HG03139 (cell line): ENCODE results near the gene GMCL2.
"Not testable (repeated sequence)": the region's sequence is repeated elsewhere in the genome, so short reads cannot be mapped to it uniquely, and the experiment has no call there.

Experiments used
- ATAC-seq: cut with Tn5 transposase; IDR thresholded peaks from one replicate; pipeline ENCODE4 v1.9.1; 2021; ENCODE audit not compliant: unreplicated experiment

Gene GMCL2, protein sequence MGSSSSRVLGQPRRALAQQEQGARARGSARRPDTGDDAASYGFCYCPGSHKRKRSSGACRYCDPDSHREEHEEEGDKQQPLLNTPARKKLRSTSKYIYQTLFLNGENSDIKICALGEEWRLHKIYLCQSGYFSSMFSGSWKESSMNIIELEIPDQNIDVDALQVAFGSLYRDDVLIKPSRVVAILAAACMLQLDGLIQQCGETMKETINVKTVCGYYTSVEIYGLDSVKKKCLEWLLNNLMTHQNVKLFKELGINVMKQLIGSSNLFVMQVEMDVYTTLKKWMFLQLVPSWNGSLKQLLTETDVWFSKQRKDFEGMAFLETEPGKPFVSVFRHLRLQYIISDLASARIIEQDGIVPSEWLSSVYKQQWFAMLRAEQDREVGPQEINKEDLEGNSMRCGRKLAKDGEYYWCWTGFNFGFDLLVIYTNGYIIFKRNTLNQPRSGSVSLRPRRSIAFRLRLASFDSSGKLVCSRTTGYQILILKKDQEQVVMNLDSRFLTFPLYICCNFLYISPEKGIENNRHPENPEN

DNA sequence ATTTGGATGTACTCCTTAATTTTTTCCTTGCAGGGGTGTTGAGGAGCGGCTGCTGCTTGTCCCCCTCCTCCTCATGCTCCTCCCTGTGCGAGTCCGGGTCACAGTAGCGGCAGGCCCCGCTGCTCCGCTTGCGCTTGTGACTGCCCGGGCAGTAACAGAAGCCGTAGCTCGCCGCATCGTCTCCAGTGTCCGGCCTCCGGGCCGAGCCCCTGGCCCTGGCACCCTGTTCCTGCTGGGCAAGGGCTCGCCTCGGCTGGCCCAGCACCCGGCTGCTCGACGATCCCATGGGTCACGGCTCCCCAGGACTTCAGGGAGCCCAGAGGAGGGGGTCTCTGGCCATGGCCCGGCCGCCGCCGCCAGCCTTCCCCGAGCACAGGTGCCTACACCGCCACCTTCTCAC, at the start of gene GMCL2:
Gene GMCL2, minus strand, starts transcription at position 358 of the 400 bp plus-strand sequence. Its CDS starts 72 bp downstream, at position 286.
- ATAC-seq, result no peak

DNA sequence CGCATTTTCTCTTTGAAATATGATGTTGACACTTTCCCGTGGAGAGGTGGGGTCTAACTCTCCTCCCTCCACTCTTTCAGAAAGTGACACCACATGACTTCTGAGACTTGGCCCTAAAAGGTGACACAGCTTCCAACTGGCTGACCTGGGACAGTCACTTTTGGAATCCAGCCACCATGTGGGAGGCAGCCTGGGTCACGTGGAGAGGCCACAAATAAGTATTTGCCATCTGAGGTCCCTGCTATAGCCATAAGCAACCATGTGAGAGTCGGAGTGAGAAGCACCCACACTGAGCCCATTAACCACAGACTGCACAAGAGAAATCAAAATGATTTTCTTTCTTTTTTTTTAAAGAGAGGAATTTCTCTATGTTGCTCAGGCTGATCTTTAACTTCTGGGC, 49.5 kb upstream of the GMCL2 start:
- no peak for ATAC-seq

DNA sequence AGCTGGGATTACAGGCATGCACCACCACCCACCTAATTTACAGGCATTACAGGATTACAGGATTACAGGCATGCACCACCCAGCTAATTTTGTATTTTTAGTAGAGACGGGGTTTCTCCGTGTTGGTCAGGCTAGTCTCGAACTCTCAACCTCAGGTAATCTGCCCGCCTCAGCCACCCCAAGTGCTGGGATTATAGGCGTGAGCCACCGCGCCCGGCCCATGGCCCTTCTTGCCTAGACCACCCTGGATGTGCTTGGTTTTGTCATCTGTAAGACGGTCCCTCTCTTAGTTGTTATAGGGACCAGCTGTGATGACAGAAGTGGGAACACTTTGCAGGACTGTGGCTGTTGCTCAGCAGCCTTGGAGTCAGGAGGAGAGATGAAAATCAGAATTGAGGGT, 49.0 kb upstream of the GMCL2 start:
- ATAC-seq, result no peak

DNA sequence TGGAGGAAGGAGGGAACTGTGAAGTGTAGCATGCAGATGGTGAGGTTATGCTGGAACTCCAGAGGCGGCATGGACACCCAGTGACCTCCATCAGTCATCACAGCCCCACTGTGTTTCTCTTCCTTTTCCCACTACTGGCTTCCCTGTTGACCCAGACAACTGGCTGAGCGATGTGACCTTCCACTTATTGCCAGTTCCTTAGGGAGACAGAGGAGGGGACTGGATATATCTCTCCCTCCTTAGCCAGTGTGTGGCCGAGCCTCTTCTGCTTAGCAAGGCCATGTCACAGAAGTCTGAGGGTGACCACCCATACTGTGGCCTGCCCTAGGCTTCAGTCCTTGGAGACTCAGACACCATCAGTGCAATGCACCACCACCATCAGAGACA, 48.4 kb upstream of the GMCL2 start:
- no peak for ATAC-seq

DNA sequence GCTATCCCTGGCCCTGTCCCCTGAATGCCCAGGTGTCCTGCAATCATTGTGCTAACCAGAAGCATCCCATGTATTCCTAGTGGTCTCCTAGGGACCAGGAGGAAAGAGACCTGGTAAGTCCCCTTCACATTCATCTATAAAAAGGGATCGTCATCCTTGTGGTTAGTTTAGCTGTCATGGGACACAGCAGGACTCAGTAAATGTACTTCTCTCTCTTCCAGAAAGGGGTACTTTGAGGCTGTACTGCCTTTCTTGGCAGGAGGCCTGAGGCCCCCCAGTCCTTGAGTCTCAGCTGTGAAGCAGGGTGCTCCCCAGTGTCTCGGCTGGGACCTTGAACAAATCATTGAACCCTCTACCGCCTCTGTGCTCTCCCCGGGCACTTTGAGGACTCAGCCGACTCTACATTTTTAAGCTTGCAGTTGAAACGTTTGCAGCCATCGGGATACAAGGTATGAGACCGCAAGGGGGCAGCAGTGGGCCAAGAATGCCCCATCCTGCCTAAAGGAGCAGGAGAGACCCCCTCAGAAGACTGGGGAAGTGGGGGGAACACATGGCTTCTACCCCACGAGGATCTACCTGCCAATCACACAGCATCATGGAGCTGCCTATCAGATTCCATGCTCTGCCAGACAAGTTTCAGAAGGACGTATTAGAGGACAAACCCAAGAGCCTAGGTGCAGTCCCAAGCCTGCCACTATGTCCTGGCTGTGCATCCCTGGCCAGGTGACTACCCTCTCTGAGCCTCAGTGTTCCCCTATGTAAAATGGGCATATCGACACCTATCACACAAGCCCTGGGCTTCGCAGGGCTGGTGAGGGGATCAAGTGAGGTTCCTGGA, 47.8 kb upstream of the GMCL2 start:
- no peak for ATAC-seq

DNA sequence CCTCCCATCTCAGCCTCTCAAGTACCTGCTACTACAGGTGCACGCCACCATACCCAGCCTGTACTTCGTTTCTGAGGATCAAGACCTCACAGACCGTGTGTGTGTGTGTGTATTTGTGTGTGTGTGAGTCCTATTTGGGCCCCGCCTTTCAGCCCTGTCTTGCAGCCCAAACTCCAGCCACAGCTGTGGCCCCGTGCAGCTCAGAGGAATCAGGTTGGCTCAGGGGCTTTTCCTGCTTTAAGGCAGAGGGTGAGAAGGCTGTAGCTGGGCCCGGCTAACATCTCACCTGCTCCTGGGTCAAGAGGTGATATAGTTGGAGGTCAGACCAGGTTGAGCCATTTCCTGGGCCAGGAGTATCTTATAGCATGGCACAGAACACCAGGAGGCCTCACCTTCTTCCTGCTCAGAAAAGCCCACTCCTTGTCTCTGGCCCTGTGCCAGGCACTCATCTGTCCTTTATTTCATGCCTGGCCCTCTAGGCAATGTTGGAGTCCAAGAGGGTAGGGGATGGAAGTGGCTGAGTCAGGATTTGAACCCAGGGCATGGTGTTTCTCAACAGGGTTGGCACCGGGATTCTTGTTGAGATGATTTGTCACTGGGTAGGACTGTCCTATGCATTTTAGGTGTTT, 47.1 kb upstream of the GMCL2 start:
- no peak for ATAC-seq

DNA sequence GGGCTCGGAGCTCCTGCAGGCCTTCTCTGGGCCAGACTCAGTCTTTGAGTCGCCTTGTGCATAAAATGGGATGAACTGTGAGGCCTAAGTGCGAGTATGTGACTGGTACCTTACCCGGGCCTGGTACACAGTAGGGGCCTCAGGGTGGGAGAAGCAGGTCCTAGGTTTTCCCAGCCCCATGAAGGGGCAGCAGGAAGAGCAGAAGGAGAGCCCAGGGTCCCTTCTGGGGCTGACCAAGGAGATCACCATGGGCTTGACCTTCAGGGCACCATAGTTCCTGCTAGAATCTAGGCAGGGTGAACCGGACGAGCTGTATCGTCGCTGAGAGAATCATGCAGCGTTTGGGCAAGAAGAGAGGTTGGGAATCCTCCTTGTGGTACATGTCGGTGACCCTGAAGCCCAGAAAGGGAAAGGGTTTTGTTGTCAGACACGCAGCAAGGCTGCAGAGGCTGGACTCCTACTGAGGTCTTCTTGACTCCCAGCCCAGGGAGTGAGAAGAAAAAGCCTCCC, 45.8 kb upstream of the GMCL2 start:
- no peak for ATAC-seq

DNA sequence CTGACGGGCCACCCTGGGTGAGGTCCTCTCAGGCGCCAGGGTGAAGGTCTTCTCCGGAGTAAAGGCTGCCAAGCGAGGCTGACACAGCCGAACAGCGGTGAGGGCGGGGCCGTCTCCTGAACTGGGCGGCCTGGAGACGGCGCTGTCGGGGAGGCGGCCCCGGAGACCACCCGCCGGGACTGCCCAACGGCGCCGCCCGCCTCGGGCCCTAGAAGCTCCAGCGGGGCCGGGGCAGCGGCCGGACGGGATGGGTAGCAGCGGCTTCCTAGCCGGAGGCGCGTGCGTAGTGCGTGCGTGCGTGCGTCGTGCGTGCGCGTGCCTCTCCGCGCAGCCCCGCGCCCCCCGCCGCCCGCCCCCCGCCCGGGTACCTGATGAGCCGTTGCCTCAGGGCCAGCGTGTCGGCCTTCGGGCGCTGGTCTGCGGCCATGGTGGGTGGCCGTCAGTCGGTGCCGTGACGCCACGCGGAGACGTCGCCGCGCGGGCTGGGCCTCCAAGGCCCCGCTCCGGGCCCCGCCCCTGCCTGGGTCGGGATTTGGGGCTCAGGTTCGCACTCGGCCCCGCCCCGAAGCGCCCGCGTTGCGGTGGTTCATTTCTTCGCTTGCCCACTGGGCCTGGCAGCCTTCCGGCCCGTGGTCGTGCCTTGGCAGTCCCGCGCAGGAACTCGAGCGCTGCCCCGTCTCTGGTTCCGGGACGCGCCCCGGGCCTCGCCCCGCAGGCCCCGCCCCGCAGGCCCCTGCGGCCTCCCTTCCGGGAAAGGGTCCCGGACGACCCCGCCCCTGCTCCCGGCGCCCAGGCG, 45.2 kb upstream of the GMCL2 start, which contains the start of gene PHYKPL:
Gene PHYKPL, minus strand, starts transcription at position 679 of the 796 bp plus-strand sequence. Its CDS starts 252 bp downstream, at position 427.
- ATAC-seq, result peak; percentile 55

DNA sequence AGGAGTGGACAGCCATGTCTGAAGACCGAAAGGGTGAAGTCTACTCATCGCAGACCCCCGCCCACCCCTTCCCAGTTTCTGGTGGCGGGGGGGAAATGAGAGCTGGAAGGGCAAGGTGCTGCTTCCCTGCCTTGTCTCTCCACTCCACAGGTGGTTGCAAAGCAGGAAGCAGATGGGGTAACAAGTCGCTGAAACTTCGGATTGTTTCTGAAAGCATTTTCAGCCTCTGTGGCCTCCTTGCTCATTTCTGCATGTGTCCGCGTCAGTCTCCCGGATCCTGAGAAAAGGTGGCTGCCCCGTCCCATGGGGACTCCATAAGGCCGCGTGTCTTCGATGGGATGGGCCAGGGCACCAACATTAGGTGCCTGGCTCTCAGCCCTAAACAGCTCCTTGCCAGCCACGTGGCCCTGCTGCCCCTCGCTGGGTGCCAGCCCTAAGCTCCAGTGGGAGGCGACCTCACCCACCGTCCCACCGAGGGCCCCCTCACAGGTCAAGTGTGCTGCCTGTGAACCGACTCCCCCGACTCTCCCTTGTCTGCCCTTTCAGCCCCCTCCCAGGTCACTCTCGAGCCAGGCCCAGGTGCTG, 44.5 kb upstream of the GMCL2 start:
- ATAC-seq, result no peak

DNA sequence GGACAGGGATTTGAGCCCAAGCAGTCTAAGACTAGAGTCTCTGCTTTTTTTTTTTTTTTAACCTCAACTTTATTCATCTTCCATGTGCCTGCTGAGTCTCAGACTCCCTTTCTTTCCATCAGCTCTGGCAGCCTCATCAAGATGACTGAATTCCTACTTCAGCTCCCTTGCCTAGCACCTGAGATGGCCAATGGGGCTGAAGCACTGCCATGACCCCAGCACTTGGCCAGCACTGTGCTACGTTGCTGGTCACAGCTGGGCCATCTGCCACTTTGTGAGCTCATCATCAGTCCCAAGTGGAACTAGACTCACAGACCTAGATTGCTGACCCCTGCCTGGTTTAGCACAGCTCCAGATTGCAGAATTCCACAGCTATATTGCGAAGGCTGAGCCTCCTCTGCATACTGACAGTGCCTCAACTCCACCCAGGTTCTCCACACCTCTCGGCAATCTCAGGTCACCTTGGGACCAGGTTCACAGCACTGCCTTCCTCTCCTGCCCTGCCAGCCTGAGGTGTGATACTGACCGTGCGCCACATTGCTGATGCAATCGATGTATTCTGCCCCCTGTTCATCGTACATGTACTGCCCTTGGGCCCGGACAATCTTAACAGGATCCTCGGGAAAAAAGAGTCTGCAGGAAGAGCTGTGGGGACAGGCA, 43.8 kb upstream of the GMCL2 start:
- ATAC-seq, result no peak

DNA sequence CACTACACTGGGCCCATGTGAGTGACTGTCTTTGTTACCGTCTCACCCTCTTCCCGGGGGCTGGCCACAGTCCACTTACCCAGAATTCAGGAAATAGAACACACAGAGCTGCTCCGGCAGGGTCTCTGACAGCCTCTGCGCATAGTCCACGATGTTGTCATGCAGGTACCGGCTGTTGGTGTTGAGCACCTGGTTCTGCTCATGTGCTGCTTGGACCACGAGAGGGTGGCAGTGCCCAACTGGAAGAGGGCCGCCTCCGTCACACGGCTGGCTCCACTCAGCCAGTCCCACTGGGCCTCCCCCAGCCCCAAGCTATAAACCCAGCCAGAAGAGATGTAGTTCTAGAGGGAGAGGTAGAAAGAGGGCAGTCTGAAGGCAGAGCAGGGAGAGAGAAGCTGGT, 42.7 kb upstream of the GMCL2 start:
- ATAC-seq, result no peak

DNA sequence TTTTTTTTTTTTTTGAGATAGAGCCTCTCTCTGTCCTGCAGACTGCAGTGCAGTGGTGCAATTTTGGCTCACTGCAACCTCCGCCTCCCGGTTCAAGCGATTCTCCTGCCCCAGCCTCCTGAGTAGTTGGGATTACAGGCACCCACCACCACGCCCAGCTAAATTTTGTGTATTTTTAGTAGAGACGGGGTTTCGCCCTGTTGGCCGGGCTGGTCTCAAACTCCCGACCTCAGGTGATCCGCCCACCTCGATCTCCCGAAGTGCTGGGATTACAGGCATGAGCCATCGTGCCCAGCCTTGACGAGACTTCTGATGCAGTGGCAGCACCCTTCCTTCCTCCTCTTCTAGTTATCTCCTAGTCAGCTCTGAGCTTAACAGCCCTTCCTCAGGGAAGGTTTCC, 41.9 kb upstream of the GMCL2 start:
- not testable (repeated sequence) for ATAC-seq

DNA sequence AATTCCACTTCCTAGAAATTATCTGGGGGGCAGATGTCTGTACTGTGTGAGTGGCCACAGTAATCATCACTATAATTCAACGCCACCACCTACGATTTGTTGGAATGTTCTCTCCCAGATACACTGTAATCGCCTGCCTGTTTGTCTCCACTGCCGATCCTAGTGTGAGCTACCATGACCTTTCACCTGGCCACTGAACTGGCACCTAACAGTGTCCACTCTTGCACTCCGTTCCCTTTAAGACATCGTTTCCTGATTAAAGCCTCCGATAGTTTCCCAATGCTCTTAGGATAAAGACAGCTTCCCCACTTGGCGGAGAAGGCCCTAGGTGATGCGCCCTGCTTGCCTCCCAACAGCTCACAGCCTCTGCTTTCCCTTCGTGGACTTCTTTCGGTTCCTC, 41.4 kb upstream of the GMCL2 start:
- ATAC-seq, result no peak

DNA sequence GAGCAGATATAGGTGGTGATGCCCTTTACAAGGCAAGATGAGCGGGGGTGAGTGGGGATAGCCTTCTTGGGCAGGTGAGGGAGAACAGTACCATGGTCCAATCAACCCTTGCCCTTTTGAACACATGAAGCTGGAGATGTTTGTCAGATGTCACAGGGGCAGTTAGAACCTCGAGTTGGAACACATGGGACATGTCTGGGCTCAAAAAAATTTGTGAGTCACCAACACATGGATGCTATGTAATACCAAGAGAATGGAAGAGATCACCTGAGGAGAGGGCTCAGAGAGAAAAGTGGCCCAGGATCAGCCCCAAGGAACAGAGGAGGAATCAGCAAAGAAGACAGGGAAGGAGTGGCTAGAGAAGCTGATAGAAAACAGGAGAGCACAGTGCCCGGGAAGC, 40.8 kb upstream of the GMCL2 start:
- ATAC-seq, result no peak

DNA sequence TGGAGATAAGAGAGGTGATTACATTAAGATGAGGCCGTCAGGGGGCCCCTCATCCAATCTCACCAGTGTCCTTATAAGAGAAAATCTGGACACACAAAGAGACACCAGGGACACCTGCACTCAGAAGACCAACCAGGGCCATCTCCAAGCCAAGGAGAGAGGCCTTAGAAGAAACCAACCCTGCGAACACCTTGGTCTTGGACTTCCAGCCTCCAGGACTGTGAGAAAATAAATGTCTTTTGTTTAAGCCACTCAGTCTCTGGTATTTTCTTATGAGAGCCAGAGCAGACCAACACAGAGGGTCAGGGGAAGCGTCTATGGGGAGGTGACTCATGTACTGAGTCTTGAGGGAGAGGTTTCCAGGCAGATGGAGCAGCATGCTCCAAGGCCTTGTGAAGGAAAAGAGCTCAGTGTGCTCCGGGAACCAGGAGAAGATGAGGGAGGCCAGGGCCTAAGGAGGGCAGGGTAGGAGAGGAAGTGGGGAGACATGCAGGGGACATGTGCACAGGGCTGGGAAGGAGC, 40.0 kb upstream of the GMCL2 start:
- ATAC-seq, result no peak

DNA sequence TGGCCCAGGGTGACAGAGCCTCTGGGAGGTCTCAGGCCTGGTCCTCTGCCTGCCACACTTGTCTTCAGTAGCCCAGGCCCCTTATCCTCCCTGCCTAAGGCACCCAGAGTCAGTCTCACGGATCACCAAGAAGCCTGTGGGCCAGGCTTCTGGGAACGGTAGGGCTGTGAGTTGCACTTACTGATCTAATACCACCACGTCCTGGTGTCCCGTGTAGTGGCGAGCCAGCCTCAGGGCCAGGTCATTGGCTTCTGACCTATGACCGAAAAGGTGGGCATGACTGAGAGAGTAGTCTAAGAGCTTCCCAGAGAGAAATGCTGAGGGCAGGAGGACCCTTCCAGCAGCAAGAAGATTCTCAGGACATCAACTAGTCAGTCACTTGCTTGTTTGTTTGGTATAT, 38.0 kb upstream of the GMCL2 start:
- no peak for ATAC-seq

DNA sequence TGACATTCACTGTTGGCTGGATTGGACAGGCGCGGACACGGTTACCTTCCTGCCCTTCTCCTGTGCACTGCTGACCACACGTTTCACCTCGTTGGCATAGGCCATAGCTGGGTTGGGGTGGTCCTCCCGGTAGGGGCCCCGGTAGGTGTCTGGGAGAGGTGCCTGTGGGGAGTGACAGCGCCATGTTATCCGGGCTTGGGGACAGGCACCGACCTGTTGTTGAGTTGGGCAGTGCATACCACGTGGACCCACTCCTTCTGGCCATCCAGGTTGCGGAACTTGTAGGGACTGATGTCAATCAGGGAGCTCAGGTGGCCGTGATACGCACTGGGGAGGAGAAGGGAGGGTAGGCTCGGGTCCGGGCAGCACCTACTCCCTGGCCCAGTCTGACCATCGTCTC, 37.2 kb upstream of the GMCL2 start:
- no peak for ATAC-seq

DNA sequence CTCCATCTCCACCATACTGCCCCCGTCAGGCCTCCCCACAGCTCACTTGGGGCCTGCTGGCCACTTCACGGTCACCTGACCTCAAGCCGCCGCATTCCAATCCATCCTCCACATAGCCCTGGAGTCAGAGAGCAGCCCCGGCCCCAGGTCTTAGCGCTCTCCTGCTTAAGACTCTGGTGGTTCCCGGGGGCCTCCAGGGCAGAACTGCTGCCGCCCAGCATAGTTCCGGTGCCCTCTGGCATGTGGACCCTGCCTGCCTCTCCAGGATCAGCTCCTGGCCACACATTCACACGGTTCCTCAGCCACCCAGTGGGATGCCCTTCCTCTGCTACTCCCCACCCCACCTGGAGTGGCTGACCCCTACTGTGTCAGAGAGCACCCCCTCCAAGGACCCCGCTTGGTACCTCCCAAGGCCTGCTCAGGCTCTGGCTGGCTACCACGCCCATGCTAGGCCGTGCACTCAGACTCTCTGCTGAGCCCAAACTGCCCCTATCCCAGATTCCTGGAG, 36.7 kb upstream of the GMCL2 start:
- no peak for ATAC-seq

DNA sequence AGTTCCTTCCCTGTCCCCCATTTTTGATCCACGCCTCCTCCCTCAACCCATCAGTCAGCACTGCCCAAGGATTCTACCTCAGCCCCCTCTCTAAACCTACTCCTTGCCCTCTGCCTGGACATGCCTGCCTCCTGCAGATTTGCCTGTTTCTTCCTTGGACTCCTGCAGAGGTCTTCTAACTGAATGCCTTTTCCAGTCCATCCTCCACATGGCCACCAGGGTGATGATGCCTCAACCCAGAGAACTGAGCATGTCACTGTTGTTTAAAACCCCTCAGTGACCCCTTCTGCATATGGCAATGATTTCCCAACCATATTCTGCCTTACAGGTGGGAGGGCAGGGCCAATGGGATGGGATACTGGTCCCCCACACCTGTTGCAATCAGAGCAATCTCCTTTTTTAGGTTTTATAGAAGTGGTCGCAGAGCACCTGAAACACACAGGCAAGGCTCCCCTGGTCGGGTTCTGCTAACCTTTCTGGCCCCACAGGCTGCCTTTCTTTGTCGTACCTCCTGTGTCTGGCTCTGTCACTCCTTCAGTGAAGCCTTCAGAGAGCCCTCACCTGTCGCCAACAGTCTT, 36.1 kb upstream of the GMCL2 start:
- ATAC-seq, result no peak
